Measurements from ENCODE around the gene GRID1. TPM values are rescaled to one million over a fixed set of nuclear protein-coding genes. Genes with fewer than 3 reads are reported as not detected.

GRID1 gene
- total RNA-seq, 1 experiment from 2014 or later: 5.6 TPM

DNA sequence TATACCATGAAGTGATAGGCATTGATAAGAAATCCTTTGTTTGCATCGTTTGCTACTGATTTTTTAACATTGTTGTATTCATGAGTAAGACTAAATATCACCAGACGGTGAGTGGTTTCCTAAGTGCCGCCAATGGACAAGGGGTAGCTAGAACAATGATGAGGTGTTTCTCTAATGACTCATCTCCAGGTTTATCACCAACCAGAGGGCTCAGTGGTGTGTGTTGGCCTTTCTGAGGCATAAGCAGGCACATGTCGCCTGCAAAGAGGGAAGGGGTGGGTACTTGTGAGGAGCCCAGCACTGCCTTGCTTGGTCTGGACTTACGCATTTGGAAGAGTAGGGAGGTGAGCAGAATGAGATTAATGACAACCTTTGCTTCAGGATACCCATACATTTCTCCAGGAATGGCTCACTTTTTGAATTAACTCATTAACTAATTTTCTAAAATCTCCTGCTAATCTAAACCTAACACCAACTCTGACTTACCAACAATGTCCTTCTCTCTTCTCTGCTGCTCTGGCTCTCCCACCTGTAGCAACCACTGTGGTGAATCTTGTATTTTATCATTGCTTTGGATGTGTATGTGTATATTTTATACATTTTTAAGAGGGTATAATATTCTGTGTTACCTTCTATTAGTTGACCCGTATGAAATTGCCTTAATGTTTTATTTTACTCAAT is 722.6 kb downstream of the GRID1 start:
- H3K9me3 ChIP-seq (ENCODE audit: control insufficient read depth in 1 of 2, insufficient read depth in 1 of 2, low read depth in 1 of 2, low read length in 2 of 2): no peaks in the 10 kb centered on the region
- H3K4me2 ChIP-seq (ENCODE audit: low read length): peak overlapping the region; percentile 68
- H3K9me2 ChIP-seq (ENCODE audit: insufficient read depth): no peaks in the 10 kb centered on the region
- no peak for TF ChIP-seq ELF1 (IDR thresholded peaks at IDR 0.05; ENCODE audit: borderline replicate concordance, low read depth)
- TF ChIP-seq, protein P1, sequence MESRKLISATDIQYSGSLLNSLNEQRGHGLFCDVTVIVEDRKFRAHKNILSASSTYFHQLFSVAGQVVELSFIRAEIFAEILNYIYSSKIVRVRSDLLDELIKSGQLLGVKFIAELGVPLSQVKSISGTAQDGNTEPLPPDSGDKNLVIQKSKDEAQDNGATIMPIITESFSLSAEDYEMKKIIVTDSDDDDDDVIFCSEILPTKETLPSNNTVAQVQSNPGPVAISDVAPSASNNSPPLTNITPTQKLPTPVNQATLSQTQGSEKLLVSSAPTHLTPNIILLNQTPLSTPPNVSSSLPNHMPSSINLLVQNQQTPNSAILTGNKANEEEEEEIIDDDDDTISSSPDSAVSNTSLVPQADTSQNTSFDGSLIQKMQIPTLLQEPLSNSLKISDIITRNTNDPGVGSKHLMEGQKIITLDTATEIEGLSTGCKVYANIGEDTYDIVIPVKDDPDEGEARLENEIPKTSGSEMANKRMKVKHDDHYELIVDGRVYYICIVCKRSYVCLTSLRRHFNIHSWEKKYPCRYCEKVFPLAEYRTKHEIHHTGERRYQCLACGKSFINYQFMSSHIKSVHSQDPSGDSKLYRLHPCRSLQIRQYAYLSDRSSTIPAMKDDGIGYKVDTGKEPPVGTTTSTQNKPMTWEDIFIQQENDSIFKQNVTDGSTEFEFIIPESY (IDR thresholded peaks at IDR 0.05; ENCODE audit: extremely low read depth, insufficient replicate concordance, low read length): no peak
- TF ChIP-seq, protein P2, sequence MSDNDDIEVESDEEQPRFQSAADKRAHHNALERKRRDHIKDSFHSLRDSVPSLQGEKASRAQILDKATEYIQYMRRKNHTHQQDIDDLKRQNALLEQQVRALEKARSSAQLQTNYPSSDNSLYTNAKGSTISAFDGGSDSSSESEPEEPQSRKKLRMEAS (IDR thresholded peaks at IDR 0.05): peak; percentile 97
- TF ChIP-seq RAD21 (IDR thresholded peaks at IDR 0.05; ENCODE audit: low read depth): no peak
- TF ChIP-seq TCF7L2 (IDR thresholded peaks at IDR 0.05; ENCODE audit: borderline replicate concordance, extremely low read depth, insufficient read depth, insufficient read length): peak; percentile 35
- TF ChIP-seq SP1 (IDR thresholded peaks at IDR 0.05; ENCODE audit: low read depth): peak; percentile 66
- peak; percentile 90 for TF ChIP-seq JUND (IDR thresholded peaks at IDR 0.05)
- peak; percentile 60; the same call in 1 of the 2 replicates for TF ChIP-seq SRF (IDR thresholded peaks at IDR 0.05; ENCODE audit: low read depth)
- TF ChIP-seq ZFX (IDR thresholded peaks at IDR 0.05): no peak
- peak; percentile 93 for TF ChIP-seq FOSL1 (IDR thresholded peaks at IDR 0.05; ENCODE audit: low read depth)
- TF ChIP-seq EGR1 (IDR thresholded peaks at IDR 0.05; ENCODE audit: low read depth): no peak
- no peak; the same call in 1 of the 2 replicates for TF ChIP-seq CEBPB (IDR thresholded peaks at IDR 0.05; ENCODE audit: low read depth)
- TF ChIP-seq, protein P3, sequence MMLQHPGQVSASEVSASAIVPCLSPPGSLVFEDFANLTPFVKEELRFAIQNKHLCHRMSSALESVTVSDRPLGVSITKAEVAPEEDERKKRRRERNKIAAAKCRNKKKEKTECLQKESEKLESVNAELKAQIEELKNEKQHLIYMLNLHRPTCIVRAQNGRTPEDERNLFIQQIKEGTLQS (IDR thresholded peaks at IDR 0.05): 0 out of 2 replicates have a peak, but pooled peaks have one; percentile 37
- TF ChIP-seq ZNF274 (IDR thresholded peaks at IDR 0.05; ENCODE audit: low read depth, low read length): no peak
- peak; percentile 85; the same call in 1 of the 2 replicates for TF ChIP-seq CBX3 (IDR thresholded peaks at IDR 0.05; ENCODE audit: low read depth)
- H3K4me1 ChIP-seq (ENCODE audit: control insufficient read depth in 1 of 2, insufficient read depth in 2 of 2, low read length in 2 of 2): peaks cover 44 to 54% of the 10 kb centered on the region in 2 experiments
- H3K9ac ChIP-seq (ENCODE audit: low read length): no peak overlapping the region
- peak; percentile 73 for ATAC-seq
- H3K4me3 ChIP-seq (replicated peaks in 1 of 2; ENCODE audit: low read depth in 1 of 2, low read length in 2 of 2): peak overlapping the region in 1 of 2 experiments; percentile 20; a peak in 1 of 4 replicates
- H3K36me3 ChIP-seq (ENCODE audit: control insufficient read depth in 1 of 2, insufficient read depth in 2 of 2, low read length in 2 of 2): no peaks in the 10 kb centered on the region
- DNase-seq (ENCODE audit: low read depth, low spot score): peak; percentile 86
- no TSS peak for BruUV-seq (replicated peaks)
- ChIA-PET POLR2A (no interaction called here), RAD21 (ENCODE audit: low non-redundant PET in 1 of 2, low total read pairs in 2 of 2, uncharacterized antibody in 2 of 2, unreplicated experiment in 2 of 2) (no interaction called here), CTCF (no interaction called here)
- peak overlapping the region; percentile 81; the same call in 1 of the 2 replicates for H3K27ac ChIP-seq (ENCODE audit: low read depth, low read length)
- no peak overlapping the region for H2AFZ ChIP-seq (ENCODE audit: low read depth, low read length, poor library complexity, severe bottlenecking)
- H3K27me3 ChIP-seq (ENCODE audit: insufficient read depth, low read length): no peaks in the 10 kb centered on the region
- H3K79me2 ChIP-seq (ENCODE audit: insufficient read depth, low read length): no peaks in the 10 kb centered on the region
- intact Hi-C loops (cut with micrococcal nuclease): no loop called here
- H4K20me1 ChIP-seq (ENCODE audit: insufficient read depth): no peaks in the 10 kb centered on the region

All from HCT116 (cell line).